Memory B cell (primary cell): ENCODE results near the gene PDF.
A peak's percentile ranks its signal among the peaks of the same experiment; 100 is the strongest.

Source experiments
- ATAC-seq: fragments of 150-1000 bp; cut with Tn5 transposase; 2 replicates; pipeline ENCODE4 v1.10.0; 2021; ENCODE audit warnings: low read depth, mild to moderate bottlenecking, moderate library complexity
- DNase-seq, 2 donors: peaks; one replicate each; pipeline ENCODE4 v3.0.0; 2022; ENCODE audit warnings: low spot score in 2 of 2
- H3K27ac Mint-ChIP-seq: one replicate; pipeline ENCODE4 v1.8.0; 2022; ENCODE audit warnings: mild to moderate bottlenecking, moderate library complexity, mixed read lengths
- H3K27me3 Mint-ChIP-seq: one replicate; pipeline ENCODE4 v1.8.0; 2022; ENCODE audit warnings: mixed read lengths
- H3K36me3 Mint-ChIP-seq: one replicate; pipeline ENCODE4 v1.8.0; 2022; ENCODE audit warnings: mild to moderate bottlenecking, mixed read lengths
- H3K4me1 Mint-ChIP-seq: one replicate; pipeline ENCODE4 v1.8.0; 2022; ENCODE audit warnings: mixed read lengths
- H3K4me3 Mint-ChIP-seq: one replicate; pipeline ENCODE4 v1.8.0; 2022; ENCODE audit warnings: mild to moderate bottlenecking, moderate library complexity, mixed read lengths
- H3K9me3 Mint-ChIP-seq: one replicate; pipeline ENCODE4 v1.8.0; 2022; ENCODE audit warnings: mixed read lengths

PDF gene

DNA sequence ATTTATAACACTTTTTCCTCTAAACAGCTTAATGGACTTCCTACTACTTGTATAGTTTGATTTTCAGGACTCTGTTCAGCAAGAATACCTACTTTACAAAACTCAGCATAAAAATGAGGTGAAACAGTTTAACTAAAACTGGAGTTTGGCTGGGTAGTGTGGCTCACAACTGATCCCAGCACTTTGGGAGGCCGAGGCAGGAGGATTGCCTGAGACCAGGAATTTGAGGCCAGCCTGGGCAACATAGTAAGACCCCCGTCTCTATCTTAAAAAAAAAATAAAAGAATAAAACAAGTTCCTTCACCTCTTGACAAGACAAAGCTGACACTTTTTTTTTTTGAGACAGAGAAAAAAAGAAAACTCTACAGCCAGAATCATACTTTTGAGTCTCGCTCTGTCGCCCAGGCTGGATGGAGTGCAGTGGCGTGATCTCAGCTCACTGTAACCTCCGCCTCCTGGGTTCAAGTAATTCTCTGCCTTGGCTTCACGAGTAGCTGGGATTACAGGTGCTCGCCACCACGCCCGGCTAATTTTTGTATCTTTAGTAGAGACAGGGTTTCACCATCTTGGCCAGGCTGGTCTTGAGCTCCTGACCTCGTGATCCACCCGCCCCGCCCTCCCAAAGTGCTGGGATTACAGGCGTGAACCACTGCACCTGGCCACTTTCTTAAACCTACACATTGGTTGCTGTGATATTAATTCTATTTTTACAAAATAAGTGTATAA is 2.6 kb downstream of the PDF start:
- Mint-ChIP-seq H3K27ac (peak overlapping the region; percentile 53), H3K36me3 (peaks cover 1% of the 10 kb centered on the region), H3K9me3 (no peaks in the 10 kb centered on the region), H3K27me3 (no peaks in the 10 kb centered on the region), H3K4me1 (peaks cover 12% of the 10 kb centered on the region), H3K4me3 (no peak overlapping the region)
- ATAC-seq (no peak), DNase-seq (no peak)

GRCh38 chr16:69326172-69326873 is 4.1 kb downstream of the PDF start:
- no peak for ATAC-seq
- peaks cover 7% of the 10 kb centered on the region for H3K36me3 Mint-ChIP-seq
- peaks cover 17% of the 10 kb centered on the region for H3K4me1 Mint-ChIP-seq
- H3K27ac Mint-ChIP-seq = peak overlapping the region; percentile 53
- DNase-seq = no peak
- H3K27me3 Mint-ChIP-seq = no peaks in the 10 kb centered on the region
- no peaks in the 10 kb centered on the region for H3K9me3 Mint-ChIP-seq
- H3K4me3 Mint-ChIP-seq = no peak overlapping the region

DNA sequence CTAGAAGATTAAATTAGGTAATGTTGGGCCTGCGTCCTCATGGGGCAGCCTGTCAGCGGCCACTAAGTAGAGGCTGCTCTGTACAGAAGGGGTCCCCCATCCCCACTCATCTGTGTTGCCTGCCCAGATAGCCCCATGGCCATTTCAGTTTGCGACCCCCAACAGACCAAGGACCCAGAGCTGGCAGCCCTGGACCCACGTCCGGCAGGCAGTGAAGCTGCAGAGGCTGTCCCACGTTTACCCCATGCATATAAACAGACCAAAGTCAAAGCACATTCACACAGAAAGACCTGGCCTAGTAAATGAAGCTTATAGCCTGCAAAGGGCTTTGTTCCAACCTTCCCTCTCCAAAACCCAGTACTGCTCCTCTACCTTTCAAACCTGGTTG is 4.6 kb downstream of the PDF start:
- no peaks in the 10 kb centered on the region for H3K27me3 Mint-ChIP-seq
- H3K36me3 Mint-ChIP-seq = peaks cover 10% of the 10 kb centered on the region
- H3K27ac Mint-ChIP-seq = no peak overlapping the region
- no peak overlapping the region for H3K4me3 Mint-ChIP-seq
- H3K9me3 Mint-ChIP-seq = no peaks in the 10 kb centered on the region
- H3K4me1 Mint-ChIP-seq = peaks cover 17% of the 10 kb centered on the region
- no peak for ATAC-seq
- no peak for DNase-seq

DNA sequence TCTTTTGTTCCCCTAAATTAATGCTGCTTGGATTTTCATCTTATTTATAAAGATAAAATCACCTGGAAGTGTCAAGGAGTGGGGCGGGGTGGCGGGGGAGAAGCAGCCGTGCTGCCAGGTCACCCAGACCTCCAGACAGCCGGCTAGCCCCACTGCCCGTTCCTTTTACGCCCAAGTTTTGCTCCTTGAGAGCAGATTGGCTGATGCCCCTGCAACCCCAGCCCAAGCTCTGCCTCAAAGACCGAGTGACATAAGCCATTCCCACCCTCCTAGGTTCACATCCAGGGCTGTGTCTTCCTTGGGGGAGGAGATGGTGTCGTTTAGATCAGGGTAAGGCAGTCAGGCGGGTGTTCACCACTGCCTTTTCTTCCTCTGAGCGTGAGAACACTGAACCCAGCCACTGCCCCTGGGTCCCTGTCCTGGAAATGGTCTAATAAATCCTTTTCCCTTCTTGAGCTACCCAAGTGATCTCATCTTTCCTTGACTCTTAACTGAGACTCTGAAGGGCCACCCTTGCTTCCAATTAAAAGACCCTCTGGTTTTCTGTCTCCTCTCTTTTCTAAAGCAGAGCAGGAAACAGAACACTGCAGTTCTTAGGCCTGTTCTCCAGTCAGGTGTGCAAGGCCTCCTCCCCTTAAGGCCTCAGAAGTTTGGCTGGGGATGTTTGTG is 5.7 kb downstream of the PDF start:
- Mint-ChIP-seq H3K27ac (peak overlapping the region; percentile 20), H3K9me3 (no peaks in the 10 kb centered on the region), H3K4me1 (peaks cover 17% of the 10 kb centered on the region), H3K36me3 (peaks cover 11% of the 10 kb centered on the region), H3K4me3 (no peak overlapping the region), H3K27me3 (no peaks in the 10 kb centered on the region)
- DNase-seq (no peak), ATAC-seq (no peak)

DNA sequence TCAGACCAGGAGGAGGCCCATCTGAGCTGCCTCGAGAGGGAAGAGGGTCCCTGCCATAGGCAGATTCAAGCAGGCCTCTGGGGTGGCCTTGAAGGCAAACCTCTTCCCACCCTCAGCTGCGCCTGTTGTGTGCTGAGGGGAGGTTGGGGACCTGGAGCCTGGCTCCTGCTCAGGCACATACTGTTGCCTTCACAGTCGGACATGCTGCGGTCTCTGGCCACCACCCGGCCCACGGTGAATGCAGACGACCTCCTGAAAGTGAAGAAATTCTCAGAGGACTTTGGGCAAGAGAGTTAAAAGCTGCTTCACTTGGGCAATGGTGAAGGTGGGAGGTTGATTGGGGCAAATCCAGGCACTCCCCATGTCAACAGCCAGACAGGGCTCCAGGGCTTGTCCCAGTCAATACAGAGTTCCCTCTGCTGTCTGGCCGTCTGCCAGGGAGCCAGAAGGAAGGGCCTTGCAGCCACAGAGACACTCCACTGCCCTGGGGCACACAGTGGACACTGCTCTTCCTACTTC is 6.3 kb downstream of the PDF start:
- no peaks in the 10 kb centered on the region for H3K27me3 Mint-ChIP-seq
- no peak overlapping the region for H3K27ac Mint-ChIP-seq
- no peaks in the 10 kb centered on the region for H3K9me3 Mint-ChIP-seq
- H3K4me3 Mint-ChIP-seq = no peak overlapping the region
- DNase-seq (no peak), ATAC-seq (no peak)
- H3K36me3 Mint-ChIP-seq = peaks cover 15% of the 10 kb centered on the region
- H3K4me1 Mint-ChIP-seq = peaks cover 12% of the 10 kb centered on the region

DNA sequence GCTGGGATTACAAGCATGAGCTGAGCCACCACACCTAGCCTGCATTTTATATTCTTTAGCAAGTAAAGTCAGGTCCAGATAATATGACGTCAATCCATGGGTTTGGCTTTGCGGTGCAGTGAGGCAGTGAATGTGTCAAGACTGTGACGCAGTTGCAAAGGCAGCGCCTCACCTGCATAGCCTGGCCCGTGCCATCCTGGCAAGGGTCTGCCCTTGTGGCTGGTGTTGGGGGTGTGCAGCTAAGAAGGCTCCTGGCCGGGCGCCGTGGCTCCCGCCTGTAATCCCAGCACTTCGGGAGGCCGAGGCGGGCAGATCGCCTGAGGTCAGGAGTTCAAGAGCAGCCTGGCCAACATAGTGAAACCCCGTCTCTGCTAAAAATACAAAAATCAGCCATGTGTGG is 7.0 kb downstream of the PDF start:
- Mint-ChIP-seq H3K4me3 (no peak overlapping the region), H3K4me1 (peaks cover 11% of the 10 kb centered on the region), H3K27me3 (no peaks in the 10 kb centered on the region), H3K27ac (no peak overlapping the region), H3K36me3 (peaks cover 15% of the 10 kb centered on the region), H3K9me3 (no peaks in the 10 kb centered on the region)
- ATAC-seq = no peak
- no peak for DNase-seq

- Mint-ChIP-seq H3K9me3 (no peaks in the 10 kb centered on the region), H3K4me1 (peaks cover 9% of the 10 kb centered on the region), H3K27ac (no peak overlapping the region), H3K27me3 (no peaks in the 10 kb centered on the region), H3K4me3 (no peak overlapping the region), H3K36me3 (peaks cover 15% of the 10 kb centered on the region)
- no peak for ATAC-seq
- DNase-seq = no peak
Observed at GRCh38 chr16:69322343-69322742, 8.0 kb downstream of the PDF start.

- Mint-ChIP-seq H3K36me3 (peaks cover 18% of the 10 kb centered on the region), H3K27me3 (no peaks in the 10 kb centered on the region), H3K4me3 (no peak overlapping the region), H3K4me1 (peaks cover 7% of the 10 kb centered on the region), H3K27ac (no peak overlapping the region), H3K9me3 (no peaks in the 10 kb centered on the region)
- no peak for ATAC-seq
- DNase-seq = no peak
Observed at GRCh38 chr16:69321080-69321479, 9.3 kb downstream of the PDF start.

- Mint-ChIP-seq H3K9me3 (no peaks in the 10 kb centered on the region), H3K27me3 (no peaks in the 10 kb centered on the region), H3K36me3 (peaks cover 18% of the 10 kb centered on the region), H3K4me3 (no peak overlapping the region), H3K4me1 (peaks cover 7% of the 10 kb centered on the region), H3K27ac (no peak overlapping the region)
- ATAC-seq (no peak), DNase-seq (no peak)
Observed at GRCh38 chr16:69320740-69321073, 9.7 kb downstream of the PDF start.

DNA sequence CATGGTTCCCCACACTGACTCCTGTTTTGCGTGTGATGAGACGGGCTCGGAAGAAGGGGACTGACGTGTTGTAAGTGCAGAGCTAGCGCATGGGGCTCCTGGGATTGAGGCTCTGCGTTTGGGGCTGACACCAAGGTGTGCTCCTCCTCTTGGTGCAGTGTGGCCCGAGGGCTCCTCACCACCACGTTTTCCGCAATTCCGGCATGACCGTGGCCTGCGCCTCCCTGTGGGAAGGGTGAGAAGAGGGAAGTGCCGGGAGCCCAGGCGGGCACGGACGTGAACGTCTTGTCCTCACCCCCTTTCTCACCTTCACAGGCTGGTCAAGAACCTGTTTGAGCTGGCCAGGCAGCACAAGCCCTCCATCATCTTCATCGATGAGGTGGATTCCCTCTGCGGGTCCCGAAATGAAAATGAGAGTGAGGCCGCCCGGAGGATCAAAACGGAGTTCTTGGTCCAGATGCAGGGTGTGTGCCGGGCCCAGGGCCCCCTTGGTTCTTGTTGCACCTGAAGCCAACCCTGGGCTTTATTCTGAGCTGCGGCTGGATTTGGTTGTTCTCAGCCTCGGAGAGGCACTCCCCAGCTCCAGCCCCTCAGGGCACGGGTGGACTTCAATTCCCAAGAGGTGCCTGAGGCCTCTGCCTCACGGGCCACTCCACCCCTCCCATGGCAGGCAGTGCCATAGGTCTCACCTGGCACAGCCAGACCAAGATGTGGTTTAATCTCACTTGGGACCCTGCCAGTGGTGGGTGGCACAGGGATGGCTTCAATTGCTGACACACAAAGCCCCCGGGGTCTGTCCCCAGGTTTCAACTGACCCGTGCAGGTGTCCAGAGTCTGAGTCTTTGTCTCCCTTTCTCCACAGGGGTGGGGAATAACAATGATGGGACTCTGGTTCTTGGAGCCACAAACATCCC is 10.3 kb downstream of the PDF start:
- DNase-seq (no peak), ATAC-seq (no peak)
- H3K4me3 Mint-ChIP-seq = no peak overlapping the region
- H3K36me3 Mint-ChIP-seq = peaks cover 18% of the 10 kb centered on the region
- H3K4me1 Mint-ChIP-seq = peaks cover 7% of the 10 kb centered on the region
- H3K27me3 Mint-ChIP-seq = no peaks in the 10 kb centered on the region
- no peak overlapping the region for H3K27ac Mint-ChIP-seq
- no peaks in the 10 kb centered on the region for H3K9me3 Mint-ChIP-seq

DNA sequence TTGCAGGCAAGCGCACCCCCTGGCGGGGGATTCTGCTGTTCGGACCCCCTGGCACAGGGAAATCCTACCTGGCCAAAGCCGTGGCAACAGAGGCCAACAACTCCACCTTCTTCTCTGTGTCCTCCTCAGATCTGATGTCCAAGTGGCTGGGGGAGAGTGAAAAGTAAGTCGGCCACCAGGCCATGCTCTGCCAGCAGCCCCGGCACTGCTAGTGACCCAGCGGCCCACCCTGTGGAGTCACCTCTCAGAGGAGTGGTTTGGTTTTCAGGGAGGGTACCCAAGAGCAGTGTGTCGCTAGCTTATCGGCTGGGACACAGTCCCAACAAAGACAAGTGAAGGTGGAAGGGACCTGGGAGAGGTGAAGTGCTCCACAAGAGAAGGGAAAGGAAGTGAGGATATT is 11.0 kb downstream of the PDF start:
- Mint-ChIP-seq H3K27ac (no peak overlapping the region), H3K9me3 (no peaks in the 10 kb centered on the region), H3K4me3 (no peak overlapping the region), H3K27me3 (no peaks in the 10 kb centered on the region), H3K36me3 (peaks cover 18% of the 10 kb centered on the region), H3K4me1 (peaks cover 4% of the 10 kb centered on the region)
- DNase-seq (no peak), ATAC-seq (no peak)

DNA sequence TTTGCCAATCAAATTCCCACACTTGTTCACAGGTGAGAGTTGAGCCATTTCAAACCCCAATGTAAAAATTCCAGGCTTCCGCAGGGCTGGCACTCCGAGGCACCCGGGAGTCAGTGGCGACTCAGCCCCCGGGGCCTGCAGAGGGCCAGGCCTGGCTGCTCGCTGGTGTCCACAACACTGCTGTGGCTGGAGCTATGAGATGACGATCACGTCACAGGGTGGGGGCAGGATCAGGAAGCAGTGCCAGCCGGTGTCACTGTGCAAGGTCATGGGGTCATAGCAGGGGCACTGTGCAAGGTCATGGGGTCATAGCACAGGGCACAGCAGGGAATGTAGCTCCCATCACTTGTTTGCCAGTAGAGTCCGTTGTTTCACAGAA is 11.5 kb downstream of the PDF start:
- H3K27me3 Mint-ChIP-seq = no peaks in the 10 kb centered on the region
- peaks cover 4% of the 10 kb centered on the region for H3K4me1 Mint-ChIP-seq
- H3K27ac Mint-ChIP-seq = no peak overlapping the region
- H3K4me3 Mint-ChIP-seq = no peak overlapping the region
- DNase-seq (no peak), ATAC-seq (no peak)
- H3K36me3 Mint-ChIP-seq = peaks cover 18% of the 10 kb centered on the region
- H3K9me3 Mint-ChIP-seq = no peaks in the 10 kb centered on the region

DNA sequence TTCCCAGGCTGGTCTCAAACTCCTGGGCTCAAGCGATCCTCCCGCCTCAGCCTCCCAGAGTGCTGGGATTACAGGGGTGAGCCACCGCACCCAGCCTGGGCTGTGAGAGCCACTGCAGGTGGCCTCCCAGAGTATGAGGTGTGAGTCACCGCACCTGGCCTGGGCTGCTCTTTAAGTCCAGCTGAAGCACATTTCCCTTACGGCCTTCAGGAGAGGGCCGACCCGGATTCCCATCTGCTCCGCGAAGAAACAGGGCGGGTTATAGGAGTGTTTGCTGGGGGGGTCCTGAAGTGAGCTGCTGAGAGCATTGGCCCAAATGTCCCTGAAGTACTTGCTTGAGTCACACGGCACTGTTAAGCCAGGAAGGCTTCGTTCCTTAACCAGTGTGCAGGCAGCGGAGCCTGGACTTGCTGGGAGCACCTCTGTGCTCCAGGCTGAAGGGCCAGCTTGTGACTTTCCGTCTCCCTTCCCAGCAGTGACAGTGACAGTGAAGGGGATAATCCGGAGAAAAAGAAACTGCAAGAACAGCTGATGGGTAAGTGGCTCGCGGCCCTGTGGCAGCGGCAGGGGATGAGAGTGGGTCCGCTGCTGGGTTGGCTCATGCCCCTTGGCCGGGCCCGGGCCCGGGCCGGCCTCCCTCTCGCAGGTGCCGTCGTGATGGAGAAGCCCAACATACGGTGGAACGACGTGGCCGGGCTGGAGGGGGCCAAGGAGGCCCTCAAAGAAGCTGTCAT is 12.0 kb downstream of the PDF start:
- ATAC-seq (no peak), DNase-seq (no peak)
- H3K4me1 Mint-ChIP-seq = peaks cover 8% of the 10 kb centered on the region
- peaks cover 20% of the 10 kb centered on the region for H3K36me3 Mint-ChIP-seq
- H3K9me3 Mint-ChIP-seq = no peaks in the 10 kb centered on the region
- H3K27me3 Mint-ChIP-seq = no peaks in the 10 kb centered on the region
- H3K27ac Mint-ChIP-seq = no peak overlapping the region
- H3K4me3 Mint-ChIP-seq = no peak overlapping the region
